Adrenal gland (tissue), 12 donors: ENCODE measurements around the gene ITGBL1. TPM values are rescaled to one million over a fixed set of nuclear protein-coding genes. Genes with fewer than 3 reads are reported as not detected.

Experiments
- DNase-seq, 7 donors: peaks; one replicate each; pipeline ENCODE4 v3.0.0-alpha.2; 2019 to 2020
- H3K27ac ChIP-seq, 5 donors: fragments of 200-600 bp; sonication (generic) in 4 of 5; 1 replicate in 3 of 5; 2 replicates in 2 of 5; pipeline versions ENCODE4 v1.5.1 to v1.8.0; 2016 to 2020; ENCODE audit warnings: mild to moderate bottlenecking in 1 of 5
- H3K27me3 ChIP-seq: fragments of 200-600 bp; 2 replicates; pipeline ENCODE4 v1.8.0; 2021
- H3K36me3 ChIP-seq, 2 donors: fragments of 200-600 bp; replicated peaks in 1 of 2; 1 replicate in 1 of 2; 2 replicates in 1 of 2; pipeline versions ENCODE4 v1.5.1 to v1.8.0; 2018 to 2022
- H3K4me1 ChIP-seq, 2 donors: fragments of 200-600 bp; replicated peaks in 1 of 2; 1 replicate in 1 of 2; 2 replicates in 1 of 2; pipeline versions ENCODE4 v1.5.1 to v1.8.0; 2018 to 2021
- H3K4me3 ChIP-seq, 4 donors: fragments of 200-600 bp; sonication (generic) in 3 of 4; one replicate each; pipeline ENCODE4 v1.5.1; 2016 to 2018
- H3K9me3 ChIP-seq, 3 donors: fragments of 200-600 bp; sonication (generic) in 1 of 3; replicated peaks in 1 of 3; 1 replicate in 2 of 3; 2 replicates in 1 of 3; pipeline versions ENCODE4 v1.5.1 to v1.8.0; 2016 to 2021
- POLR2A ChIP-seq, 2 donors: fragments of 450-650 bp; IDR thresholded peaks; one replicate each; pipeline ENCODE4 v1.6.1; 2017; ENCODE audit warnings: antibody characterized with exemption in 2 of 2, mild to moderate bottlenecking in 2 of 2, moderate library complexity in 1 of 2
- WGBS, 4 donors: extraction: QIAGEN DNeasy Blood & Tissue Kit in 2 of 4; methylation state at CpG; one replicate each; pipeline versions ENCODE4 v1.1.5 to v1.1.7; 2013 to 2017; 5-methylcytosine and 5-hydroxymethylcytosine counted together
- intact Hi-C, 2 donors: fragments of 100-400 bp; cut with DNase I; formaldehyde crosslinking; loops; one replicate each; pipeline versions ENCODE4 v1.14.1 to v1.15.0; 2022 to 2023
- polyA plus RNA-seq, 3 donors: library from polyadenylated mRNA; stranded (reverse); fragments of 200-250 nt in 2 of 3; fragments of 350-450 nt in 1 of 3; fragmentation: Illumina TruSeq in 1 of 3; extraction: RNeasy Lipid Tissue Mini Kit (QIAGEN cat#74804) in 1 of 3; gene quantifications; one replicate each; pipeline ENCODE4 v1.2.3, GENCODE V29; 2013 to 2014
- total RNA-seq, 9 donors: library from RNA; depleted of rRNA in 4 of 9; stranded (reverse); fragments of >200 nt in 4 of 9; fragments of 120-200 nt in 1 of 9; fragmentation: NEBNext Ultra II Directional in 1 of 9; extraction: Animal tissue kit (Norgen Biotek cat#: 25700) in 1 of 9; gene quantifications; one replicate each; pipeline versions ENCODE4 v1.1.0 to v1.2.4, GENCODE V29; 2013 to 2023
- TF ChIP-seq, protein P1 (sequence below), 6 experiments: fragments of 450-650 bp in 4 of 6; fragments of 200-600 bp in 2 of 6; sonication (generic) in 1 of 6; IDR thresholded peaks; 1 replicate in 5 of 6; 2 replicates in 1 of 6; pipeline versions ENCODE4 v1.5.1 to v1.8.0; 2016 to 2021; ENCODE audit warnings: antibody characterized with exemption in 6 of 6, mild to moderate bottlenecking in 2 of 6, moderate library complexity in 1 of 6
- donor health status: healthy with polysubstance abuse.
- donor health status: Bipolar disorder and iron deficiency.
- donor health status: DM: yes; HTN: yes; CAD: no.
- donor health status: DM: no; HTN: no; CAD: no.
- donor health status: DM: no; HTN: no; CAD: no.
- donor health status: DM: yes; HTN: yes; CAD: no.

ITGBL1 gene
- total and polyA plus RNA-seq, 12 donors: 1.4 to 8.3 (median 4.8) TPM

DNA sequence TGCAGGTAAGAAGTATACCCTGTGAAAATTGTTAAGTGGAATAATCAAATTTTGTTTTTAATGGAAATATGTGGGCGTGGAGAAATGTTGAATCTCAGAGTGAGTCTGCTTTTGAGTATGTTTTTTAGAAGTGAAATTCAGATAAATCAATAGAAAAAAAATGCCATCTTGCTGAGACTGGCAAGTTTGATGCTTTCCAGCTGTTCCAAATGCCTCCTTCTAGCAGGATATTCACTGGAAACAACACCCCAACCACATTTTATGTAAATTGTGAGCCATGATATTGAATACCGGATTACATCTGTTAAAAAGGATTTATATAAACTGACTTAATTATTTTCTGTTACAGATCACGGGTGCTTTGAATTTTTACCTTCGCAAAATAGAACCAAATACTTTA, 115.4 kb downstream of the ITGBL1 start:
- Histone ChIP-seq H3K9me3 (no peaks in the 10 kb centered on the region), H3K27ac (no peak overlapping the region), H3K36me3 (no peaks in the 10 kb centered on the region), H3K4me3 (no peak overlapping the region), H3K4me1 (no peaks in the 10 kb centered on the region), H3K27me3 (no peaks in the 10 kb centered on the region)
- WGBS, 4 donors: 81 to 89% (median 84%) methylated on average over 4 of the region's 4 CpGs
- DNase-seq: no peak
- intact Hi-C loops: no loop called here
- TF ChIP-seq, protein P1, sequence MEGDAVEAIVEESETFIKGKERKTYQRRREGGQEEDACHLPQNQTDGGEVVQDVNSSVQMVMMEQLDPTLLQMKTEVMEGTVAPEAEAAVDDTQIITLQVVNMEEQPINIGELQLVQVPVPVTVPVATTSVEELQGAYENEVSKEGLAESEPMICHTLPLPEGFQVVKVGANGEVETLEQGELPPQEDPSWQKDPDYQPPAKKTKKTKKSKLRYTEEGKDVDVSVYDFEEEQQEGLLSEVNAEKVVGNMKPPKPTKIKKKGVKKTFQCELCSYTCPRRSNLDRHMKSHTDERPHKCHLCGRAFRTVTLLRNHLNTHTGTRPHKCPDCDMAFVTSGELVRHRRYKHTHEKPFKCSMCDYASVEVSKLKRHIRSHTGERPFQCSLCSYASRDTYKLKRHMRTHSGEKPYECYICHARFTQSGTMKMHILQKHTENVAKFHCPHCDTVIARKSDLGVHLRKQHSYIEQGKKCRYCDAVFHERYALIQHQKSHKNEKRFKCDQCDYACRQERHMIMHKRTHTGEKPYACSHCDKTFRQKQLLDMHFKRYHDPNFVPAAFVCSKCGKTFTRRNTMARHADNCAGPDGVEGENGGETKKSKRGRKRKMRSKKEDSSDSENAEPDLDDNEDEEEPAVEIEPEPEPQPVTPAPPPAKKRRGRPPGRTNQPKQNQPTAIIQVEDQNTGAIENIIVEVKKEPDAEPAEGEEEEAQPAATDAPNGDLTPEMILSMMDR (IDR thresholded peaks at IDR 0.05): no peak

DNA sequence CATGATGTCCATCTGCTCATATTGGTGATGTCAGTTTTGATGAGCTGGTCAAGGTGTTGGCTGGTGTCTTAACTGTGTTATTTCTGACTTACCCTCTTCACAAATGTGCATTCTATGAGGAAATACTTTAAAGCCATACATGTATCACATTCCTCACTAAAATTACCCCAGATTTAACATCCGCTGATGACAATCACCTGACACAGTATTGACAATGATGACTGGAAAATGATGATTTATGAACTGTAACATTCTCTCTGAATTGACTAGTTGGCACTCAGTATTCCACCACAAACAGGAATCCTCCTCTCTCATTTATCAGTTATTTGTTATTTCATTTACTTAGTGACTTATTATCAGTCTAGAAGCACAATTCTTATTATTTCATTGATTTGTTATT, 117.3 kb downstream of the ITGBL1 start:
- TF ChIP-seq POLR2A (IDR thresholded peaks at IDR 0.05): no peak
- TF ChIP-seq, protein P1 (IDR thresholded peaks at IDR 0.05): no peak
- no peaks in the 10 kb centered on the region for H3K27me3 ChIP-seq
- H3K27ac ChIP-seq: no peak overlapping the region
- DNase-seq: no peak
- intact Hi-C loops: no loop called here
- no peaks in the 10 kb centered on the region for H3K9me3 ChIP-seq
- H3K4me1 ChIP-seq: no peaks in the 10 kb centered on the region
- H3K4me3 ChIP-seq: no peak overlapping the region
- H3K36me3 ChIP-seq: no peaks in the 10 kb centered on the region
- 83 to 93% (median 92%) methylated on average over 1 of the region's 1 CpG for WGBS, 4 donors

DNA sequence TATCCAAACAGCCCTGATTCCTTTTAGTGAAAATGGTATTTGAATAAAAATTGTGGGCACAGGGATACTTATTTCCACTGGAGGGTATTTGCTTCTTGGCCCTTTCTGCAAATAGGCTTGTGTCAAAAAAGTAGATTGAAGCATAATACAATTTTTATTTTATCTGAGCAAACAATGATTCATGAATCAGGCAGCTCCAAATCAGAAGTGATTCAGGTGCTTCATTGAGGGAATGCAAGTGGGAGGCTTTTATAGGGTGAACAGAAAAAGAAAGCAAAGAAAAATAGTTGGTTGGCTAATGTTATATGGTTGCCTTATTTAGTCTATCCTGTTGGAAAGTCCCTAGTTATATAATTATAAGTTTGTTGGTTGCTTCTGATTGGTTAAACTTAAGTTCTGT, 117.9 kb downstream of the ITGBL1 start:
- H3K4me1 ChIP-seq: no peaks in the 10 kb centered on the region
- DNase-seq: no peak
- H3K27me3 ChIP-seq: no peaks in the 10 kb centered on the region
- no peak overlapping the region for H3K4me3 ChIP-seq
- no peak for TF ChIP-seq POLR2A (IDR thresholded peaks at IDR 0.05)
- TF ChIP-seq, protein P1 (IDR thresholded peaks at IDR 0.05): no peak
- H3K9me3 ChIP-seq: no peaks in the 10 kb centered on the region
- intact Hi-C loops: no loop called here
- H3K36me3 ChIP-seq: no peaks in the 10 kb centered on the region
- H3K27ac ChIP-seq: no peak overlapping the region

DNA sequence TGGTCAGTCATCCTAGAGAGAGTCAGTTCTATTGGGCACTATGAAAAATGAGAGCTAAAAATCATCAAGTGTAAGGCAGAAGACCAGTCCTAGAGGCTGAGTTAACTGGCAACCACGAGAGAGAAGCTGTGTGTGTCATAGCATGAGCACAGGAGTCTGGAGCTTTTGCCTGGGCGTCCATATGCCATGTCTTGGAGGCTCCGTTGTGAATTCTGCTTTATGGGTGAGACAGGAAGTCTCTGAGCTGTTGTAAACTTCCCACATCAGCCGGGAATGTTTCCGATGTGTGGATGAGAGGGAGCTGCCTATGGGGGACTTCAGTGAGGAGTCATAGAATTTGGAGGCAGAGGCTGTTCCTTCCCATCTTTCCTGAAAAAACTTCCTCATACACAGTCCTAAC, 120.0 kb downstream of the ITGBL1 start:
- Histone ChIP-seq H3K27me3 (no peaks in the 10 kb centered on the region), H3K4me1 (no peaks in the 10 kb centered on the region), H3K9me3 (no peaks in the 10 kb centered on the region), H3K4me3 (no peak overlapping the region), H3K27ac (no peak overlapping the region), H3K36me3 (no peaks in the 10 kb centered on the region)
- TF ChIP-seq, protein P1 (IDR thresholded peaks at IDR 0.05): no peak
- no peak for TF ChIP-seq POLR2A (IDR thresholded peaks at IDR 0.05)
- DNase-seq: no peak
- WGBS, 4 donors: 65 to 76% (median 69%) methylated on average over 5 of the region's 5 CpGs
- intact Hi-C loops: no loop called here
